B cell (primary cell): ENCODE results near the gene APOL6. TPM values are rescaled to one million over a fixed set of nuclear protein-coding genes. Genes with fewer than 3 reads are reported as not detected.

Experiments used
- ATAC-seq: fragments of 200-7000 bp; cut with Tn5 transposase; one replicate; pipeline ENCODE4 v1.10.0; 2021; ENCODE audit warnings: low read depth, mild to moderate bottlenecking, moderate number of reproducible peaks, moderate library complexity
- CTCF ChIA-PET: fragments of 350-600 bp; sonication (Branson Sonifier 250); formaldehyde crosslinking; loops from one replicate; lab custom pipeline; 2021; ENCODE audit warnings: antibody characterized with exemption, inconsistent platforms; lab: Charles Lee
- POLR2A ChIA-PET: fragments of 350-600 bp; sonication (Branson Sonifier 250); formaldehyde crosslinking; loops from one replicate; lab custom pipeline; 2021; ENCODE audit warnings: antibody characterized with exemption; lab: Charles Lee
- DNase-seq: peaks from one replicate; pipeline ENCODE4 v3.0.0; 2013
- H2AFZ ChIP-seq: 2 replicates; pipeline ENCODE4 v1.6.1; 2012; ENCODE audit warnings: mild to moderate bottlenecking, low read depth, low read length; ENCODE audit not compliant: insufficient read depth, poor library complexity, severe bottlenecking
- H3K27ac ChIP-seq, 2 donors: 1 replicate in 1 of 2; 2 replicates in 1 of 2; pipeline ENCODE4 v1.5.1; 2012 to 2013; ENCODE audit warnings: low read length in 2 of 2, mild to moderate bottlenecking in 2 of 2, moderate library complexity in 1 of 2
- H3K27me3 ChIP-seq, 4 experiments: fragments of 200-600 bp in 1 of 4; sonication (generic) in 1 of 4; replicated peaks in 1 of 4; 1 replicate in 2 of 4; 2 replicates in 2 of 4; pipeline versions ENCODE4 v1.6.1 to v1.7.0; 2013 to 2016; ENCODE audit warnings: low read length in 3 of 4, mild to moderate bottlenecking in 2 of 4, mixed read lengths in 1 of 4, moderate library complexity in 1 of 4; ENCODE audit not compliant: insufficient read depth in 4 of 4, control insufficient read depth in 3 of 4; ENCODE audit errors: control extremely low read depth in 1 of 4
- H3K36me3 ChIP-seq, 2 experiments: replicated peaks in 1 of 2; 1 replicate in 1 of 2; 2 replicates in 1 of 2; pipeline versions ENCODE4 v1.6.1 to v1.7.1; 2013; ENCODE audit warnings: low read length in 1 of 2; ENCODE audit not compliant: insufficient read depth in 2 of 2, control insufficient read depth in 1 of 2; ENCODE audit errors: control extremely low read depth in 1 of 2, extremely low read depth in 1 of 2
- H3K4me1 ChIP-seq, 2 donors: fragments of 200-600 bp in 1 of 2; sonication (generic) in 1 of 2; 1 replicate in 1 of 2; 2 replicates in 1 of 2; pipeline versions ENCODE4 v1.5.1 to v1.6.1; 2013 to 2017; ENCODE audit warnings: low read length in 2 of 2; ENCODE audit not compliant: control insufficient read depth in 2 of 2, insufficient read depth in 2 of 2
- H3K4me2 ChIP-seq: replicated peaks from 2 replicates; pipeline ENCODE3; 2012; ENCODE audit warnings: mild to moderate bottlenecking, low read depth, low read length; ENCODE audit not compliant: poor library complexity, severe bottlenecking
- H3K4me3 ChIP-seq, 5 experiments: fragments of 200-600 bp in 1 of 5; sonication (generic) in 1 of 5; 1 replicate in 3 of 5; 2 replicates in 2 of 5; pipeline versions ENCODE4 v1.5.1 to v1.7.0; 2011 to 2016; ENCODE audit warnings: low read length in 4 of 5, mild to moderate bottlenecking in 4 of 5, low read depth in 2 of 5, control low read depth in 1 of 5, moderate library complexity in 1 of 5; ENCODE audit not compliant: insufficient read depth in 1 of 5; ENCODE audit errors: control extremely low read depth in 1 of 5, extremely low read depth in 1 of 5
- H3K79me2 ChIP-seq: fragments of 200-600 bp; sonication (generic); one replicate; pipeline ENCODE4 v1.6.0; 2016; ENCODE audit warnings: low read length; ENCODE audit not compliant: control insufficient read depth, insufficient read depth
- H3K9ac ChIP-seq: fragments of 200-600 bp; sonication (generic); 2 replicates; pipeline ENCODE4 v1.6.1; 2017; ENCODE audit warnings: mild to moderate bottlenecking, low read length, moderate library complexity
- H3K9me3 ChIP-seq, 3 donors: one replicate each; pipeline versions ENCODE4 v1.6.1 to v1.7.1; 2013; ENCODE audit warnings: low read length in 2 of 3; ENCODE audit not compliant: control insufficient read depth in 2 of 3, insufficient read depth in 1 of 3; ENCODE audit errors: control extremely low read depth in 1 of 3
- H4K20me1 ChIP-seq: 2 replicates; pipeline ENCODE4 v1.6.0; 2012; ENCODE audit warnings: mild to moderate bottlenecking, low read length; ENCODE audit not compliant: insufficient read depth, control insufficient read depth, poor library complexity, severe bottlenecking
- H3K27ac Mint-ChIP-seq: one replicate; pipeline ENCODE4 v1.8.0; 2021; ENCODE audit warnings: mixed read lengths
- H3K27me3 Mint-ChIP-seq: one replicate; pipeline ENCODE4 v1.8.0; 2021; ENCODE audit warnings: mixed read lengths
- H3K4me1 Mint-ChIP-seq: one replicate; pipeline ENCODE4 v1.8.0; 2021; ENCODE audit warnings: mixed read lengths
- H3K4me3 Mint-ChIP-seq: one replicate; pipeline ENCODE4 v1.8.0; 2021; ENCODE audit warnings: mixed read lengths
- H3K9me3 Mint-ChIP-seq: one replicate; pipeline ENCODE4 v1.8.0; 2022; ENCODE audit warnings: mixed read lengths; ENCODE audit not compliant: insufficient read depth
- EZH2 ChIP-seq: IDR thresholded peaks from 2 replicates; pipeline ENCODE4 v1.6.1; 2012; ENCODE audit warnings: borderline replicate concordance, low read depth, mild to moderate bottlenecking, moderate library complexity, low read length; ENCODE audit not compliant: insufficient read depth, poor library complexity, severe bottlenecking
- WGBS: methylation state at CpG from one replicate; pipeline ENCODE4 v1.1.5; 2013; ENCODE audit warnings: missing lambda C conversion rate; ENCODE audit not compliant: insufficient coverage; 5-methylcytosine and 5-hydroxymethylcytosine counted together
- intact Hi-C: fragments of 100-400 bp; cut with micrococcal nuclease; formaldehyde crosslinking; loops from one replicate; pipeline ENCODE4 v1.10.0; 2022
- polyA plus RNA-seq: library from polyadenylated mRNA; depleted of rRNA; stranded (reverse); fragments of >200 nt; gene quantifications from 2 replicates; pipeline ENCODE4 v1.2.3, GENCODE V29; 2012
- total RNA-seq, 2 donors: library from RNA; stranded (reverse); fragments of 120-200 nt in 1 of 2; gene quantifications; 1 replicate in 1 of 2; 2 replicates in 1 of 2; pipeline versions ENCODE4 v1.2.3 to v1.2.4, GENCODE V29; 2013 to 2022
- TF ChIP-seq, protein P1 (sequence below): fragments of 200-600 bp; IDR thresholded peaks from one replicate; pipeline ENCODE4 v1.8.0; 2022; ENCODE audit warnings: antibody characterized with exemption, mild to moderate bottlenecking

The APOL6 gene
- total and polyA plus RNA-seq, 2 donors (not counting 1 experiment from before 2014, with no cell fraction given), result 2.3 to 7.0 TPM

- H3K9ac ChIP-seq, result no peak overlapping the region
- no peak for ATAC-seq
- peaks cover 0 to 6% (median 4%) of the 10 kb centered on the region in 3 donors for H3K9me3 ChIP-seq
- no peak overlapping the region for H3K4me3 ChIP-seq
- no peak overlapping the region for H3K27ac Mint-ChIP-seq
- H3K4me3 Mint-ChIP-seq, result no peak overlapping the region
- no peaks in the 10 kb centered on the region for H3K4me1 ChIP-seq
- no peaks in the 10 kb centered on the region for H3K4me1 Mint-ChIP-seq
- no peaks in the 10 kb centered on the region for H4K20me1 ChIP-seq
- H3K4me2 ChIP-seq, result no peak overlapping the region
- 97% methylated on average over 3 of the region's 7 CpGs for WGBS
- H3K27ac ChIP-seq, result no peak overlapping the region
- no peaks in the 10 kb centered on the region for H3K9me3 Mint-ChIP-seq
- peaks cover 18% of the 10 kb centered on the region for H3K27me3 Mint-ChIP-seq
- POLR2A ChIA-PET, result no interaction called here
- intact Hi-C loops, result no loop called here
- H2AFZ ChIP-seq, result no peak overlapping the region
- H3K79me2 ChIP-seq, result no peaks in the 10 kb centered on the region
- TF ChIP-seq EZH2, result no peak
- TF ChIP-seq, protein P1, sequence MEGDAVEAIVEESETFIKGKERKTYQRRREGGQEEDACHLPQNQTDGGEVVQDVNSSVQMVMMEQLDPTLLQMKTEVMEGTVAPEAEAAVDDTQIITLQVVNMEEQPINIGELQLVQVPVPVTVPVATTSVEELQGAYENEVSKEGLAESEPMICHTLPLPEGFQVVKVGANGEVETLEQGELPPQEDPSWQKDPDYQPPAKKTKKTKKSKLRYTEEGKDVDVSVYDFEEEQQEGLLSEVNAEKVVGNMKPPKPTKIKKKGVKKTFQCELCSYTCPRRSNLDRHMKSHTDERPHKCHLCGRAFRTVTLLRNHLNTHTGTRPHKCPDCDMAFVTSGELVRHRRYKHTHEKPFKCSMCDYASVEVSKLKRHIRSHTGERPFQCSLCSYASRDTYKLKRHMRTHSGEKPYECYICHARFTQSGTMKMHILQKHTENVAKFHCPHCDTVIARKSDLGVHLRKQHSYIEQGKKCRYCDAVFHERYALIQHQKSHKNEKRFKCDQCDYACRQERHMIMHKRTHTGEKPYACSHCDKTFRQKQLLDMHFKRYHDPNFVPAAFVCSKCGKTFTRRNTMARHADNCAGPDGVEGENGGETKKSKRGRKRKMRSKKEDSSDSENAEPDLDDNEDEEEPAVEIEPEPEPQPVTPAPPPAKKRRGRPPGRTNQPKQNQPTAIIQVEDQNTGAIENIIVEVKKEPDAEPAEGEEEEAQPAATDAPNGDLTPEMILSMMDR, result no peak
- CTCF ChIA-PET, result no interaction called here
- H3K27me3 ChIP-seq, result peaks cover 0 to 10% (median 4%) of the 10 kb centered on the region in 4 experiments
- DNase-seq, result no peak
- no peaks in the 10 kb centered on the region for H3K36me3 ChIP-seq
These were observed 60.2 kb downstream of the APOL6 start for GRCh38 chr22:35708453-35708852.

DNA sequence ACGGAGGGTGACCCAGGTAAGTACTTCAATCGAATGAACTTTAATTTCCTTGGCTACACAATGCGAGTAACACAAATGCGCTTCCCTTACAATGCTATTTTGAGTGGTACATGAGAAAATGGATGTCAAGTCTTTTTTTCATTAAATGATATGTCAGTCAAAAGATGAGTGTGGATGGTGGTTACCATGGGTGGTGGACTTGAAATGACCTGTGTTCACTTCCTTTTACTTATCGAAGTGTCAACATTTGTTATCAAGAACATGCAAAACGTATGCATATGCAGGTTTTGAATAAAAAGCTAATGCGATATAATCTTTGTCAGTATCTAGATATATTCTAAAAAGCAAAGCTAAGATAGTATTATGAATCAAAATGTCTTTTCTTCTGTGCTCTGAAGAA is 60.7 kb downstream of the APOL6 start:
- Histone ChIP-seq H3K4me1 (no peaks in the 10 kb centered on the region), H3K9ac (no peak overlapping the region), H4K20me1 (no peaks in the 10 kb centered on the region), H2AFZ (no peak overlapping the region), H3K27me3 (peaks cover 0 to 10% (median 4%) of the 10 kb centered on the region in 4 experiments), H3K4me3 (no peak overlapping the region), H3K4me2 (no peak overlapping the region), H3K27ac (no peak overlapping the region), H3K79me2 (no peaks in the 10 kb centered on the region), H3K36me3 (no peaks in the 10 kb centered on the region), H3K9me3 (peaks cover 0 to 6% (median 6%) of the 10 kb centered on the region in 3 donors)
- H3K27me3 Mint-ChIP-seq, result peaks cover 22% of the 10 kb centered on the region
- H3K4me3 Mint-ChIP-seq, result no peak overlapping the region
- POLR2A ChIA-PET, result no interaction called here
- WGBS, result 97% methylated on average over 4 of the region's 7 CpGs
- H3K9me3 Mint-ChIP-seq, result no peaks in the 10 kb centered on the region
- intact Hi-C loops, result no loop called here
- no peak for ATAC-seq
- no peak for DNase-seq
- no peaks in the 10 kb centered on the region for H3K4me1 Mint-ChIP-seq
- H3K27ac Mint-ChIP-seq, result no peak overlapping the region
- TF ChIP-seq, protein P1, result no peak
- no peak for TF ChIP-seq EZH2
- CTCF ChIA-PET, result no interaction called here
